HL-60/S4 treated with phorbol 12-myristate 13-acetate at 8.2 ng/mL for 4 days and 3 days (cell line): Measurements from ENCODE around the gene FLT1.

Experiments
- in situ Hi-C: fragments of 300-500 bp; cut with MboI; formaldehyde crosslinking; loops from 2 replicates; pipeline ENCODE4 v1.15.0; 2022; ENCODE audit warnings: low sequenced_read_pairs

FLT1 gene

GRCh38 chr13:28528388-28528787 is 33.5 kb upstream of the FLT1 start:
- in situ Hi-C loops: no loop called here

GRCh38 chr13:28527629-28528028 is 32.7 kb upstream of the FLT1 start:
- in situ Hi-C loops: no loop called here

- in situ Hi-C loops: no loop called here
Measured at GRCh38 chr13:28526876-28527275, 31.9 kb upstream of the FLT1 start.

- in situ Hi-C loops: no loop called here
Measured at GRCh38 chr13:28522871-28523270, 27.9 kb upstream of the FLT1 start.

- in situ Hi-C loops: no loop called here
Measured at GRCh38 chr13:28513745-28514144, 18.8 kb upstream of the FLT1 start.

GRCh38 chr13:28510542-28510941 is 15.6 kb upstream of the FLT1 start:
- in situ Hi-C loops: no loop called here

GRCh38 chr13:28510066-28510465 is 15.1 kb upstream of the FLT1 start:
- in situ Hi-C loops: no loop called here

GRCh38 chr13:28505543-28506135 is 10.7 kb upstream of the FLT1 start:
- in situ Hi-C loops: no loop called here

GRCh38 chr13:28503182-28503967 is 8.4 kb upstream of the FLT1 start:
- in situ Hi-C loops: no loop called here

GRCh38 chr13:28501547-28501946 is 6.6 kb upstream of the FLT1 start:
- in situ Hi-C loops: no loop called here

- in situ Hi-C loops: no loop called here
Measured at GRCh38 chr13:28499609-28500008, 4.7 kb upstream of the FLT1 start.

GRCh38 chr13:28498481-28499115 is 3.7 kb upstream of the FLT1 start:
- in situ Hi-C loops: no loop called here

- in situ Hi-C loops: no loop called here
Measured at GRCh38 chr13:28497143-28497876, 2.4 kb upstream of the FLT1 start.

- in situ Hi-C loops: no loop called here
Measured at GRCh38 chr13:28496188-28496564, 1.2 kb upstream of the FLT1 start.

GRCh38 chr13:28495538-28496187 is 735 bp upstream of the FLT1 start:
- in situ Hi-C loops: no loop called here

- in situ Hi-C loops: no loop called here
Measured at GRCh38 chr13:28494504-28494777, 487 bp downstream of the FLT1 start.

GRCh38 chr13:28493740-28494503 is 1.0 kb downstream of the FLT1 start:
- in situ Hi-C loops: no loop called here

- in situ Hi-C loops: no loop called here
Measured at GRCh38 chr13:28492569-28493367, 2.2 kb downstream of the FLT1 start.

- in situ Hi-C loops: no loop called here
Measured at GRCh38 chr13:28490061-28490460, 4.9 kb downstream of the FLT1 start.

- in situ Hi-C loops: no loop called here
Measured at GRCh38 chr13:28489524-28489931, 5.4 kb downstream of the FLT1 start.
